ENCODE data around the gene PHC1. TPM values are rescaled to one million over a fixed set of nuclear protein-coding genes. Genes with fewer than 3 reads are reported as not detected.
A peak's percentile ranks its signal among the peaks of the same experiment; 100 is the strongest.

PHC1 gene
- total and polyA plus RNA-seq, 2 donors (not counting 1 experiment from before 2014, with no cell fraction given) = 64.2 to 86.9 TPM

- peak overlapping the region; percentile 78 for H2AFZ ChIP-seq (ENCODE audit: insufficient read depth, low read depth, low read length, poor library complexity, severe bottlenecking)
- ATAC-seq (ENCODE audit: low read depth) = no peak
- H3K36me3 ChIP-seq (replicated peaks in 1 of 2; ENCODE audit: control extremely low read depth in 1 of 2, control insufficient read depth in 1 of 2, extremely low read depth in 1 of 2, insufficient read depth in 2 of 2, low read length in 1 of 2) = peaks cover 0 to 5% of the 10 kb centered on the region in 2 experiments
- H3K9me3 Mint-ChIP-seq (ENCODE audit: insufficient read depth) = no peaks in the 10 kb centered on the region
- intact Hi-C loops (cut with micrococcal nuclease) = loop anchor here (1.0 to 10.0 kb wide), 2 partner anchors 56 to 88 kb away; no protein-coding TSS in a partner anchor
- peak overlapping the region; percentile 98 for H3K9ac ChIP-seq (ENCODE audit: low read length)
- H3K4me1 ChIP-seq (ENCODE audit: control insufficient read depth in 2 of 2, insufficient read depth in 2 of 2, low read length in 2 of 2) = peaks cover 31 to 35% of the 10 kb centered on the region in 2 donors
- H3K27ac ChIP-seq (ENCODE audit: low read length in 2 of 2) = peak overlapping the region; percentile 97 to 98
- peaks cover 9% of the 10 kb centered on the region for H4K20me1 ChIP-seq (ENCODE audit: control insufficient read depth, insufficient read depth, low read length, poor library complexity, severe bottlenecking)
- CTCF ChIA-PET = interaction anchor here (0.8 to 3.6 kb wide), 5 partner anchors 39 to 99 kb away, joined by 3 to 14 read pairs (median 7); no protein-coding TSS in a partner anchor
- H3K27ac Mint-ChIP-seq = peak overlapping the region; percentile 98
- H3K4me3 ChIP-seq (ENCODE audit: control extremely low read depth in 1 of 5, extremely low read depth in 1 of 5, insufficient read depth in 1 of 5, low read depth in 2 of 5, low read length in 4 of 5) = peak overlapping the region; percentile 67 to 99 (median 91)
- H3K9me3 ChIP-seq (ENCODE audit: control extremely low read depth in 1 of 3, control insufficient read depth in 2 of 3, insufficient read depth in 1 of 3, low read length in 2 of 3) = peaks cover 0 to 3% (median 0%) of the 10 kb centered on the region in 3 donors
- H3K79me2 ChIP-seq (ENCODE audit: control insufficient read depth, insufficient read depth, low read length) = peaks cover 61% of the 10 kb centered on the region
- H3K4me3 Mint-ChIP-seq = peak overlapping the region; percentile 95
- POLR2A ChIA-PET = no interaction called here
- peak; percentile 16 for DNase-seq
- TF ChIP-seq CTCF (IDR thresholded peaks at IDR 0.05) (no peak), EZH2 (IDR thresholded peaks at IDR 0.05; ENCODE audit: borderline replicate concordance, insufficient read depth, low read depth, low read length, poor library complexity, severe bottlenecking) (no peak)
- H3K4me2 ChIP-seq (replicated peaks; ENCODE audit: low read depth, low read length, poor library complexity, severe bottlenecking) = peak overlapping the region; percentile 92
- no peaks in the 10 kb centered on the region for H3K27me3 Mint-ChIP-seq
- WGBS (ENCODE audit: insufficient coverage) = 17% methylated on average over 2 of the region's 9 CpGs
- H3K4me1 Mint-ChIP-seq = peaks cover 44% of the 10 kb centered on the region
- no peaks in the 10 kb centered on the region for H3K27me3 ChIP-seq (replicated peaks in 1 of 4; ENCODE audit: control extremely low read depth in 1 of 4, control insufficient read depth in 3 of 4, insufficient read depth in 4 of 4, low read length in 3 of 4)
Observed at GRCh38 chr12:8950702-8951478, 36.6 kb downstream of the PHC1 start.

- POLR2A ChIA-PET = no interaction called here
- H3K9me3 ChIP-seq (ENCODE audit: control extremely low read depth in 1 of 3, control insufficient read depth in 2 of 3, insufficient read depth in 1 of 3, low read length in 2 of 3) = peaks cover 0 to 6% (median 0%) of the 10 kb centered on the region in 3 donors
- peaks cover 8% of the 10 kb centered on the region for H4K20me1 ChIP-seq (ENCODE audit: control insufficient read depth, insufficient read depth, low read length, poor library complexity, severe bottlenecking)
- H3K27me3 ChIP-seq (replicated peaks in 1 of 4; ENCODE audit: control extremely low read depth in 1 of 4, control insufficient read depth in 3 of 4, insufficient read depth in 4 of 4, low read length in 3 of 4) = no peaks in the 10 kb centered on the region
- H3K9me3 Mint-ChIP-seq (ENCODE audit: insufficient read depth) = no peaks in the 10 kb centered on the region
- no peak for DNase-seq
- H3K4me3 Mint-ChIP-seq = peak overlapping the region; percentile 72
- H3K4me1 Mint-ChIP-seq = peaks cover 37% of the 10 kb centered on the region
- no peaks in the 10 kb centered on the region for H3K36me3 ChIP-seq (replicated peaks in 1 of 2; ENCODE audit: control extremely low read depth in 1 of 2, control insufficient read depth in 1 of 2, extremely low read depth in 1 of 2, insufficient read depth in 2 of 2, low read length in 1 of 2)
- H3K9ac ChIP-seq (ENCODE audit: low read length) = no peak overlapping the region
- WGBS (ENCODE audit: insufficient coverage) = 71% methylated on average over 1 of the region's 1 CpG
- TF ChIP-seq CTCF (IDR thresholded peaks at IDR 0.05) (no peak), EZH2 (IDR thresholded peaks at IDR 0.05; ENCODE audit: borderline replicate concordance, insufficient read depth, low read depth, low read length, poor library complexity, severe bottlenecking) (no peak)
- peak overlapping the region; percentile 92 for H3K4me2 ChIP-seq (replicated peaks; ENCODE audit: low read depth, low read length, poor library complexity, severe bottlenecking)
- intact Hi-C loops (cut with micrococcal nuclease) = loop anchor here (10.0 kb wide), 1 partner anchor 57 kb away; no protein-coding TSS in a partner anchor
- H3K4me1 ChIP-seq (ENCODE audit: control insufficient read depth in 2 of 2, insufficient read depth in 2 of 2, low read length in 2 of 2) = peaks cover 28 to 32% of the 10 kb centered on the region in 2 donors
- CTCF ChIA-PET = no interaction called here
- H3K79me2 ChIP-seq (ENCODE audit: control insufficient read depth, insufficient read depth, low read length) = peaks cover 60% of the 10 kb centered on the region
- peak overlapping the region; percentile 46 for H3K27ac Mint-ChIP-seq
- H2AFZ ChIP-seq (ENCODE audit: insufficient read depth, low read depth, low read length, poor library complexity, severe bottlenecking) = no peak overlapping the region
- ATAC-seq (ENCODE audit: low read depth) = no peak
- H3K27me3 Mint-ChIP-seq = no peaks in the 10 kb centered on the region
- no peak overlapping the region for H3K27ac ChIP-seq (ENCODE audit: low read length in 2 of 2)
- no peak overlapping the region for H3K4me3 ChIP-seq (ENCODE audit: control extremely low read depth in 1 of 5, extremely low read depth in 1 of 5, insufficient read depth in 1 of 5, low read depth in 2 of 5, low read length in 4 of 5)
Observed at GRCh38 chr12:8951744-8952143, 37.4 kb downstream of the PHC1 start.

All from B cell (primary cell).